Measurements from ENCODE around the gene STARD8.

- TF ChIP-seq CTCF (IDR thresholded peaks at IDR 0.05; ENCODE audit: low read depth, low read length) (no peak), POLR2A (IDR thresholded peaks at IDR 0.05; ENCODE audit: extremely low read depth, insufficient read length) (no peak), MYC (IDR thresholded peaks at IDR 0.05; ENCODE audit: low read depth, low read length) (0 out of 2 replicates have a peak, but pooled peaks have one; percentile 17), MAX (IDR thresholded peaks at IDR 0.05; ENCODE audit: low read depth, low read length) (peak; percentile 33; the same call in 1 of the 2 replicates)
Measured at GRCh38 chrX:68703846-68704245, 56.4 kb downstream of the STARD8 start.
